SK-N-SH treated with all-trans-retinoic acid at 6 μM for 48 hours (cell line): ENCODE results near the gene PTPRN2.

Experiments used
- ATAC-seq: fragments of 200-7000 bp; cut with Tn5 transposase; 3 replicates; pipeline ENCODE4 v1.9.1; 2020; ENCODE audit warnings: mild to moderate bottlenecking, moderate library complexity
- ARNTL ChIP-seq: fragments of 450-650 bp; formaldehyde crosslinking; IDR thresholded peaks from 2 replicates; pipeline ENCODE4 v1.5.0; 2020; ENCODE audit warnings: low read depth, mild to moderate bottlenecking, moderate library complexity, borderline replicate concordance
- BACH2 ChIP-seq: fragments of 250-450 bp; sonication (Bioruptor Pico); IDR thresholded peaks from 2 replicates; pipeline ENCODE4 v1.9.0; 2021; ENCODE audit warnings: mild to moderate bottlenecking, borderline replicate concordance
- CREB5 ChIP-seq: fragments of 250-450 bp; sonication (Bioruptor Pico); IDR thresholded peaks from 2 replicates; pipeline ENCODE4 v1.5.1; 2020; ENCODE audit warnings: low read depth, mild to moderate bottlenecking, moderate library complexity
- ESRRG ChIP-seq: fragments of 250-450 bp; sonication (Bioruptor Pico); IDR thresholded peaks from 2 replicates; pipeline ENCODE4 v1.6.1; 2021; ENCODE audit warnings: mild to moderate bottlenecking
- GLIS3 ChIP-seq: fragments of 250-450 bp; sonication (Bioruptor Pico); IDR thresholded peaks from 2 replicates; pipeline ENCODE4 v1.5.0; 2020; ENCODE audit warnings: mild to moderate bottlenecking, moderate library complexity
- PATZ1 ChIP-seq: fragments of 250-450 bp; sonication (Bioruptor Pico); IDR thresholded peaks from 2 replicates; pipeline ENCODE4 v1.8.0; 2020; ENCODE audit warnings: mild to moderate bottlenecking, moderate library complexity, borderline replicate concordance
- RARB ChIP-seq: fragments of 250-450 bp; sonication (Bioruptor Pico); IDR thresholded peaks from 2 replicates; pipeline ENCODE4 v1.8.0; 2021; ENCODE audit warnings: mild to moderate bottlenecking, moderate library complexity
- SNAI2 ChIP-seq: fragments of 250-450 bp; sonication (Bioruptor Pico); IDR thresholded peaks from 2 replicates; pipeline ENCODE4 v1.5.0; 2020; ENCODE audit warnings: mild to moderate bottlenecking, moderate library complexity
- TCF4 ChIP-seq: fragments of 250-450 bp; sonication (Bioruptor Pico); IDR thresholded peaks from 2 replicates; pipeline ENCODE4 v1.8.0; 2021; ENCODE audit warnings: mild to moderate bottlenecking, moderate library complexity, borderline replicate concordance
- ZC3H10 ChIP-seq: fragments of 250-450 bp; sonication (Bioruptor Pico); IDR thresholded peaks from 2 replicates; pipeline ENCODE4 v1.5.1; 2021; ENCODE audit warnings: mild to moderate bottlenecking, moderate library complexity
- ZFP3 ChIP-seq: fragments of 250-450 bp; sonication (Bioruptor Pico); IDR thresholded peaks from 2 replicates; pipeline ENCODE4 v1.5.0; 2020; ENCODE audit warnings: mild to moderate bottlenecking, moderate library complexity
- ZNF565 ChIP-seq: fragments of 450-650 bp; formaldehyde crosslinking; conservative IDR thresholded peaks from 2 replicates; pipeline ENCODE4 v1.5.0; 2020; ENCODE audit warnings: low read depth, mild to moderate bottlenecking, moderate library complexity
- ZNF70 ChIP-seq: fragments of 450-650 bp; formaldehyde crosslinking; IDR thresholded peaks from 2 replicates; pipeline ENCODE4 v1.5.0; 2020; ENCODE audit warnings: mild to moderate bottlenecking, moderate library complexity
- ZNF8 ChIP-seq: fragments of 450-650 bp; formaldehyde crosslinking; IDR thresholded peaks from 2 replicates; pipeline ENCODE4 v1.5.0; 2020; ENCODE audit warnings: mild to moderate bottlenecking, moderate library complexity
- TF ChIP-seq, protein P1 (sequence below): fragments of 250-450 bp; sonication (Bioruptor Pico); IDR thresholded peaks from 2 replicates; pipeline ENCODE4 v1.5.1; 2021; ENCODE audit warnings: mild to moderate bottlenecking, moderate library complexity
- TF ChIP-seq, protein P2 (sequence below): fragments of 250-450 bp; sonication (Bioruptor Pico); IDR thresholded peaks from 2 replicates; pipeline ENCODE4 v1.5.0; 2020; ENCODE audit warnings: mild to moderate bottlenecking, moderate library complexity
- TF ChIP-seq, protein P3 (sequence below): fragments of 250-450 bp; sonication (Bioruptor Pico); IDR thresholded peaks from 2 replicates; pipeline ENCODE4 v1.8.0; 2021; ENCODE audit warnings: low read depth, mild to moderate bottlenecking, moderate library complexity, borderline replicate concordance

PTPRN2 gene

GRCh38 chr7:158165711-158166110, 421.9 kb downstream of the PTPRN2 start:
- no peak for TF ChIP-seq TCF4 (CRISPR knock-in tag)
- TF ChIP-seq PATZ1 = no peak
- TF ChIP-seq, protein P1, sequence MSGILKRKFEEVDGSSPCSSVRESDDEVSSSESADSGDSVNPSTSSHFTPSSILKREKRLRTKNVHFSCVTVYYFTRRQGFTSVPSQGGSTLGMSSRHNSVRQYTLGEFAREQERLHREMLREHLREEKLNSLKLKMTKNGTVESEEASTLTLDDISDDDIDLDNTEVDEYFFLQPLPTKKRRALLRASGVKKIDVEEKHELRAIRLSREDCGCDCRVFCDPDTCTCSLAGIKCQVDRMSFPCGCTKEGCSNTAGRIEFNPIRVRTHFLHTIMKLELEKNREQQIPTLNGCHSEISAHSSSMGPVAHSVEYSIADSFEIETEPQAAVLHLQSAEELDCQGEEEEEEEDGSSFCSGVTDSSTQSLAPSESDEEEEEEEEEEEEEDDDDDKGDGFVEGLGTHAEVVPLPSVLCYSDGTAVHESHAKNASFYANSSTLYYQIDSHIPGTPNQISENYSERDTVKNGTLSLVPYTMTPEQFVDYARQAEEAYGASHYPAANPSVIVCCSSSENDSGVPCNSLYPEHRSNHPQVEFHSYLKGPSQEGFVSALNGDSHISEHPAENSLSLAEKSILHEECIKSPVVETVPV = no peak
- TF ChIP-seq, protein P2, sequence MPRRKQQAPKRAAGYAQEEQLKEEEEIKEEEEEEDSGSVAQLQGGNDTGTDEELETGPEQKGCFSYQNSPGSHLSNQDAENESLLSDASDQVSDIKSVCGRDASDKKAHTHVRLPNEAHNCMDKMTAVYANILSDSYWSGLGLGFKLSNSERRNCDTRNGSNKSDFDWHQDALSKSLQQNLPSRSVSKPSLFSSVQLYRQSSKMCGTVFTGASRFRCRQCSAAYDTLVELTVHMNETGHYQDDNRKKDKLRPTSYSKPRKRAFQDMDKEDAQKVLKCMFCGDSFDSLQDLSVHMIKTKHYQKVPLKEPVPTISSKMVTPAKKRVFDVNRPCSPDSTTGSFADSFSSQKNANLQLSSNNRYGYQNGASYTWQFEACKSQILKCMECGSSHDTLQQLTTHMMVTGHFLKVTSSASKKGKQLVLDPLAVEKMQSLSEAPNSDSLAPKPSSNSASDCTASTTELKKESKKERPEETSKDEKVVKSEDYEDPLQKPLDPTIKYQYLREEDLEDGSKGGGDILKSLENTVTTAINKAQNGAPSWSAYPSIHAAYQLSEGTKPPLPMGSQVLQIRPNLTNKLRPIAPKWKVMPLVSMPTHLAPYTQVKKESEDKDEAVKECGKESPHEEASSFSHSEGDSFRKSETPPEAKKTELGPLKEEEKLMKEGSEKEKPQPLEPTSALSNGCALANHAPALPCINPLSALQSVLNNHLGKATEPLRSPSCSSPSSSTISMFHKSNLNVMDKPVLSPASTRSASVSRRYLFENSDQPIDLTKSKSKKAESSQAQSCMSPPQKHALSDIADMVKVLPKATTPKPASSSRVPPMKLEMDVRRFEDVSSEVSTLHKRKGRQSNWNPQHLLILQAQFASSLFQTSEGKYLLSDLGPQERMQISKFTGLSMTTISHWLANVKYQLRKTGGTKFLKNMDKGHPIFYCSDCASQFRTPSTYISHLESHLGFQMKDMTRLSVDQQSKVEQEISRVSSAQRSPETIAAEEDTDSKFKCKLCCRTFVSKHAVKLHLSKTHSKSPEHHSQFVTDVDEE = no peak
- no peak for TF ChIP-seq SNAI2 (CRISPR knock-in tag)
- no peak for TF ChIP-seq ZNF565 (CRISPR knock-in tag)
- no peak for TF ChIP-seq BACH2
- TF ChIP-seq RARB (CRISPR knock-in tag) = no peak
- no peak for TF ChIP-seq ZNF8
- no peak for TF ChIP-seq CREB5
- no peak for TF ChIP-seq ZNF70 (CRISPR knock-in tag)
- ATAC-seq = no peak

DNA sequence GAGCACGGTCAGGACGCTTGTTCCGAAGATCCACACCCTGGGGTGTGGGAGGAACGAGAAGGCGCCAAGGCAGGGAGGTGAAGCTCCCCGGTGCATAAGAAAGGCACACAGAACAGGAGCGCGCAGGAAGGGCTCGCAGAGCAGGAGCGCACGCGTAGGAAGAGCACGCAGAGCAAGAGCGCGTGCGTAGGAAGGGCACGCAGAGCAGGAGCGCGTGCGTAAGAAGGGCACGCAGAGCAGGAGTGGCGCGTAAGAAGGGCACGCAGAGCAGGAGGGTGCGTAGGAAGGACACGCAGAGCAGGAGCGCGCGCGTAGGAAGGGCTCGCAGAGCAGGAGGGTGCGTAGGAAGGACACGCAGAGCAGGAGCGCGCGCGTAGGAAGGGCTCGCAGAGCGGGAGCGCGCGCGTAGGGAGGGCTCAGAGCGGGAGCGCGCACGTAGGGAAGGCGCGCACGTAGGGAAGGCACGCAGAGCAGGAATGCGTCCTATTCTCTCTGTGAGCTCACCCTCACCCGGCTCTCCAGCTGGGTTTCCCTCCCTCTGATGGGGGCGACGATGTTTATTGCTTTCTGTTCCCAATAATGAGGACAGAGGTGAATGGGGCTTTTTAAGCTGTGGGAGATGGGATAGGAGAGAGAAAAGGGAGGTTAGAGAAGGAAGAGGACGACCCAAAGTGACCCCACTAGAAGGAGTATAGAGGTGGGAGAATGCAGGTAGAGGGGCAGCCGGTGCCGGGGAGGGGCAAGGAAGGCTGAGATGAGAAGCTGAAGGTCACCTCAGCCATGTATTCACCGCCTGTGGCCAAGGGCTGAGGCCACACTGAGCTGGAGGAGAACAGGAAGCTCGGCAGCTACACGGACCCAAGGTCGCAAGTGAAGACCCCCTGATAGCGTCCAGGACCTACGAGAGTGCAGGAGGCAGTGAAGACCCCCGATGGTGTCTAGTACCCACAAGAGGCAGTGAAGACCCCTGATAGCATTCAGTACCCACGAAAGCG, 423.2 kb downstream of the PTPRN2 start:
- no peak for ATAC-seq
- no peak for TF ChIP-seq SNAI2 (CRISPR knock-in tag)
- no peak for TF ChIP-seq ZFP3
- TF ChIP-seq GLIS3 (CRISPR knock-in tag) = no peak
- TF ChIP-seq ZNF8 = no peak
- no peak for TF ChIP-seq ZNF70 (CRISPR knock-in tag)
- TF ChIP-seq, protein P2 = no peak
- no peak for TF ChIP-seq PATZ1
- no peak for TF ChIP-seq RARB (CRISPR knock-in tag)
- TF ChIP-seq ZC3H10 (CRISPR knock-in tag) = no peak
- no peak for TF ChIP-seq CREB5
- TF ChIP-seq, protein P3, sequence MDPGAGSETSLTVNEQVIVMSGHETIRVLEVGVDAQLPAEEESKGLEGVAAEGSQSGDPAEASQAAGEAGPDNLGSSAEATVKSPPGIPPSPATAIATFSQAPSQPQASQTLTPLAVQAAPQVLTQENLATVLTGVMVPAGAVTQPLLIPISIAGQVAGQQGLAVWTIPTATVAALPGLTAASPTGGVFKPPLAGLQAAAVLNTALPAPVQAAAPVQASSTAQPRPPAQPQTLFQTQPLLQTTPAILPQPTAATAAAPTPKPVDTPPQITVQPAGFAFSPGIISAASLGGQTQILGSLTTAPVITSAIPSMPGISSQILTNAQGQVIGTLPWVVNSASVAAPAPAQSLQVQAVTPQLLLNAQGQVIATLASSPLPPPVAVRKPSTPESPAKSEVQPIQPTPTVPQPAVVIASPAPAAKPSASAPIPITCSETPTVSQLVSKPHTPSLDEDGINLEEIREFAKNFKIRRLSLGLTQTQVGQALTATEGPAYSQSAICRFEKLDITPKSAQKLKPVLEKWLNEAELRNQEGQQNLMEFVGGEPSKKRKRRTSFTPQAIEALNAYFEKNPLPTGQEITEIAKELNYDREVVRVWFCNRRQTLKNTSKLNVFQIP (CRISPR knock-in tag) = no peak
- no peak for TF ChIP-seq ESRRG (CRISPR knock-in tag)
- TF ChIP-seq ARNTL = no peak
- no peak for TF ChIP-seq TCF4 (CRISPR knock-in tag)
